ENCODE data around the gene ENTPD2. TPM values are rescaled to one million over a fixed set of nuclear protein-coding genes. Genes with fewer than 3 reads are reported as not detected.

ENTPD2 gene
- total and polyA plus RNA-seq, 2 donors (not counting 1 experiment from before 2014, with no cell fraction given): under 0.01 TPM; not detected in 1

- no peak overlapping the region for H3K27ac ChIP-seq (ENCODE audit: insufficient read depth, low read length)
- H3K4me3 ChIP-seq (replicated peaks in 1 of 4; ENCODE audit: control extremely low read depth in 1 of 4, insufficient read depth in 1 of 4, low read depth in 3 of 4, low read length in 4 of 4): peak overlapping the region in 1 of 4 experiments; percentile 64
- no peaks in the 10 kb centered on the region for H3K79me2 ChIP-seq (ENCODE audit: control insufficient read depth, insufficient read depth, low read length)
- no peaks in the 10 kb centered on the region for H3K27me3 ChIP-seq (ENCODE audit: control insufficient read depth, insufficient read depth, low read length)
- H2AFZ ChIP-seq (ENCODE audit: low read length): no peak overlapping the region
- H4K20me1 ChIP-seq (ENCODE audit: control insufficient read depth, extremely low read depth, insufficient read depth, low read length): no peaks in the 10 kb centered on the region
- H3K9ac ChIP-seq (ENCODE audit: insufficient read depth, low read length): no peak overlapping the region
- H3K4me1 ChIP-seq (ENCODE audit: control insufficient read depth, extremely low read depth, insufficient read depth, low read length): peaks cover 4% of the 10 kb centered on the region
- H3K36me3 ChIP-seq (ENCODE audit: control insufficient read depth, insufficient read depth, low read length): no peaks in the 10 kb centered on the region
- H3K4me2 ChIP-seq (ENCODE audit: extremely low read depth, insufficient read depth, low read length): no peak overlapping the region
- TF ChIP-seq EZH2 (IDR thresholded peaks at IDR 0.05; ENCODE audit: low read length, missing control alignments) (no peak), CTCF (conservative IDR thresholded peaks at IDR 0.05 in 1 of 2, IDR thresholded peaks at IDR 0.05 in 1 of 2; ENCODE audit: low read depth in 1 of 2, low read length in 2 of 2) (peak; percentile 78 to 92)
- no peaks in the 10 kb centered on the region for H3K9me3 ChIP-seq (ENCODE audit: control insufficient read depth, insufficient read depth, low read depth, low read length)
- DNase-seq (ENCODE audit: low read depth in 2 of 2): peak; percentile 26 to 41
Measured at GRCh38 chr9:137029058-137029936, 24.6 kb downstream of the ENTPD2 start.

- H3K27me3 ChIP-seq (ENCODE audit: control insufficient read depth, insufficient read depth, low read length): no peaks in the 10 kb centered on the region
- no peaks in the 10 kb centered on the region for H4K20me1 ChIP-seq (ENCODE audit: control insufficient read depth, extremely low read depth, insufficient read depth, low read length)
- H3K27ac ChIP-seq (ENCODE audit: insufficient read depth, low read length): no peak overlapping the region
- no peaks in the 10 kb centered on the region for H3K36me3 ChIP-seq (ENCODE audit: control insufficient read depth, insufficient read depth, low read length)
- no peak overlapping the region for H3K9ac ChIP-seq (ENCODE audit: insufficient read depth, low read length)
- H2AFZ ChIP-seq (ENCODE audit: low read length): no peak overlapping the region
- peak in 1 of 2 donors; percentile 34 for TF ChIP-seq CTCF (conservative IDR thresholded peaks at IDR 0.05 in 1 of 2, IDR thresholded peaks at IDR 0.05 in 1 of 2; ENCODE audit: low read depth in 1 of 2, low read length in 2 of 2)
- no peak for TF ChIP-seq EZH2 (IDR thresholded peaks at IDR 0.05; ENCODE audit: low read length, missing control alignments)
- peak overlapping the region; percentile 10 to 64 (median 29) for H3K4me3 ChIP-seq (replicated peaks in 1 of 4; ENCODE audit: control extremely low read depth in 1 of 4, insufficient read depth in 1 of 4, low read depth in 3 of 4, low read length in 4 of 4)
- DNase-seq (ENCODE audit: low read depth in 2 of 2): no peak
- H3K9me3 ChIP-seq (ENCODE audit: control insufficient read depth, insufficient read depth, low read depth, low read length): no peaks in the 10 kb centered on the region
- H3K79me2 ChIP-seq (ENCODE audit: control insufficient read depth, insufficient read depth, low read length): no peaks in the 10 kb centered on the region
- H3K4me1 ChIP-seq (ENCODE audit: control insufficient read depth, extremely low read depth, insufficient read depth, low read length): peaks cover 4% of the 10 kb centered on the region
- H3K4me2 ChIP-seq (ENCODE audit: extremely low read depth, insufficient read depth, low read length): peak overlapping the region; percentile 81
Measured at GRCh38 chr9:137028263-137029057, 25.4 kb downstream of the ENTPD2 start.

Data from fibroblast of lung (primary cell).